HepG2 (cell line): Measurements from ENCODE around the gene SLC22A31. TPM values are rescaled to one million over a fixed set of nuclear protein-coding genes. Genes with fewer than 3 reads are reported as not detected.

Source experiments
- ARID3A ChIP-seq: IDR thresholded peaks from 2 replicates; pipeline ENCODE4 v1.6.1; 2012; ENCODE audit warnings: low read depth, low read length, improper control_type of control experiment
- ARNT2 ChIP-seq: sonication (generic); formaldehyde crosslinking; IDR thresholded peaks from 2 replicates; pipeline ENCODE4 v1.8.0; 2022; ENCODE audit warnings: mild to moderate bottlenecking, low read depth, missing genetic modification reagents, moderate library complexity
- ATF7-NPFF ChIP-seq: sonication (generic); formaldehyde crosslinking; IDR thresholded peaks from 2 replicates; pipeline ENCODE4 v1.8.1; 2023; ENCODE audit warnings: mild to moderate bottlenecking, low read depth, missing genetic modification reagents, moderate library complexity
- CHCHD3 ChIP-seq: sonication (generic); formaldehyde crosslinking; IDR thresholded peaks from 2 replicates; pipeline ENCODE4 v1.8.0; 2022; ENCODE audit warnings: mild to moderate bottlenecking, missing genetic modification reagents, moderate library complexity
- EED ChIP-seq: sonication (generic); formaldehyde crosslinking; IDR thresholded peaks from 2 replicates; pipeline ENCODE4 v1.5.0; 2020; ENCODE audit warnings: mild to moderate bottlenecking, missing genetic modification reagents
- GABPA ChIP-seq, 2 experiments: IDR thresholded peaks; 2 replicates each; pipeline ENCODE4 v1.6.1; 2011 to 2016; ENCODE audit warnings: low read depth in 2 of 2, low read length in 1 of 2, missing biosample characterization in 1 of 2, missing genetic modification characterization in 1 of 2
- GFI1 ChIP-seq: sonication (generic); formaldehyde crosslinking; IDR thresholded peaks from 2 replicates; pipeline ENCODE4 v1.5.0; 2020; ENCODE audit warnings: missing genetic modification reagents, mild to moderate bottlenecking, borderline replicate concordance
- HMGA1 ChIP-seq: sonication (generic); formaldehyde crosslinking; conservative IDR thresholded peaks from 2 replicates; pipeline ENCODE4 v1.4.0; 2020; ENCODE audit warnings: missing genetic modification reagents
- KDM6A ChIP-seq: IDR thresholded peaks from 2 replicates; pipeline ENCODE4 v1.6.1; 2016; ENCODE audit warnings: low read depth
- LCORL ChIP-seq, 2 experiments: fragments of 450-650 bp in 1 of 2; sonication (generic) in 1 of 2; formaldehyde crosslinking in 1 of 2; IDR thresholded peaks; 2 replicates each; pipeline versions ENCODE4 v1.5.0 to v1.6.1; 2017 to 2020; ENCODE audit warnings: antibody characterized with exemption in 1 of 2, missing genetic modification reagents in 1 of 2
- NRL ChIP-seq: sonication (generic); formaldehyde crosslinking; IDR thresholded peaks from 2 replicates; pipeline ENCODE4 v1.5.0; 2020; ENCODE audit warnings: missing genetic modification reagents, mild to moderate bottlenecking, moderate library complexity, borderline replicate concordance
- RNF2 ChIP-seq: fragments of 450-650 bp; conservative IDR thresholded peaks from 2 replicates; pipeline ENCODE4 v1.6.1; 2016; ENCODE audit warnings: low read depth
- STAG1 ChIP-seq: sonication (generic); formaldehyde crosslinking; IDR thresholded peaks from 2 replicates; pipeline ENCODE4 v1.4.0; 2020; ENCODE audit warnings: missing genetic modification reagents
- ZFP36L1 ChIP-seq: sonication (generic); formaldehyde crosslinking; IDR thresholded peaks from 2 replicates; pipeline ENCODE4 v1.8.0; 2022; ENCODE audit warnings: mild to moderate bottlenecking, missing genetic modification reagents, moderate library complexity
- ZFP37 ChIP-seq: sonication (generic); formaldehyde crosslinking; IDR thresholded peaks from 2 replicates; pipeline ENCODE4 v1.4.0; 2020; ENCODE audit warnings: missing genetic modification reagents, borderline replicate concordance
- ZNF180 ChIP-seq: sonication (generic); formaldehyde crosslinking; IDR thresholded peaks from 2 replicates; pipeline ENCODE4 v1.4.0; 2020; ENCODE audit warnings: low read depth, missing genetic modification reagents, borderline replicate concordance
- ZNF260 ChIP-seq: sonication (generic); formaldehyde crosslinking; IDR thresholded peaks from 2 replicates; pipeline ENCODE4 v1.4.0; 2020; ENCODE audit warnings: missing genetic modification reagents, low read depth, mild to moderate bottlenecking, borderline replicate concordance
- ZNF343 ChIP-seq: sonication (generic); formaldehyde crosslinking; IDR thresholded peaks from 2 replicates; pipeline ENCODE4 v1.4.0; 2020; ENCODE audit warnings: mild to moderate bottlenecking, missing genetic modification reagents
- ZNF484 ChIP-seq: sonication (generic); formaldehyde crosslinking; IDR thresholded peaks from 2 replicates; pipeline ENCODE4 v1.5.1; 2020; ENCODE audit warnings: mild to moderate bottlenecking, low read depth, missing genetic modification reagents, borderline replicate concordance
- ZNF503 ChIP-seq: sonication (generic); formaldehyde crosslinking; IDR thresholded peaks from 2 replicates; pipeline ENCODE4 v1.4.0; 2020; ENCODE audit warnings: missing genetic modification reagents
- ZNF580 ChIP-seq: IDR thresholded peaks from 2 replicates; pipeline ENCODE4 v1.6.1; 2016; ENCODE audit warnings: low read depth, borderline replicate concordance
- ZNF766 ChIP-seq: sonication (generic); formaldehyde crosslinking; IDR thresholded peaks from 2 replicates; pipeline ENCODE4 v1.5.0; 2020; ENCODE audit warnings: missing genetic modification reagents, borderline replicate concordance
- polyA plus RNA-seq, 8 experiments: library from polyadenylated mRNA; depleted of rRNA in 3 of 8; stranded (reverse) in 7 of 8; unstranded in 1 of 8; fragments of >200 nt; fragmentation: Illumina TruSeq in 4 of 8; extraction: Trizol in 4 of 8; gene quantifications; 2 replicates each; pipeline versions ENCODE4 v1.2.1 to v1.2.3, GENCODE V29; 2011 to 2016; ENCODE audit warnings: low read depth in 4 of 8, missing spikeins in 1 of 8, mixed read lengths in 1 of 8; ENCODE audit not compliant: insufficient read depth in 1 of 8
- total RNA-seq, 5 experiments: library from RNA; depleted of rRNA; stranded (reverse); fragments of >200 nt; fragmentation: Illumina TruSeq; extraction: Trizol; gene quantifications; 2 replicates each; pipeline ENCODE4 v1.2.3, GENCODE V29; 2016; ENCODE audit warnings: low read depth in 1 of 5
- TF ChIP-seq, protein P1 (sequence below): sonication (generic); formaldehyde crosslinking; IDR thresholded peaks from 2 replicates; pipeline ENCODE4 v1.4.0; 2020; ENCODE audit warnings: low read depth, mild to moderate bottlenecking, missing genetic modification reagents
- TF ChIP-seq, protein P2 (sequence below): sonication (generic); formaldehyde crosslinking; IDR thresholded peaks from 2 replicates; pipeline ENCODE4 v1.5.0; 2020; ENCODE audit warnings: missing genetic modification reagents

SLC22A31 gene
- total and polyA plus RNA-seq, 2 of the 13 experiments (the other 11 are each of a cell fraction or from before 2014, with no cell fraction given), result 67.3 to 83.3 TPM

- TF ChIP-seq, protein P1, sequence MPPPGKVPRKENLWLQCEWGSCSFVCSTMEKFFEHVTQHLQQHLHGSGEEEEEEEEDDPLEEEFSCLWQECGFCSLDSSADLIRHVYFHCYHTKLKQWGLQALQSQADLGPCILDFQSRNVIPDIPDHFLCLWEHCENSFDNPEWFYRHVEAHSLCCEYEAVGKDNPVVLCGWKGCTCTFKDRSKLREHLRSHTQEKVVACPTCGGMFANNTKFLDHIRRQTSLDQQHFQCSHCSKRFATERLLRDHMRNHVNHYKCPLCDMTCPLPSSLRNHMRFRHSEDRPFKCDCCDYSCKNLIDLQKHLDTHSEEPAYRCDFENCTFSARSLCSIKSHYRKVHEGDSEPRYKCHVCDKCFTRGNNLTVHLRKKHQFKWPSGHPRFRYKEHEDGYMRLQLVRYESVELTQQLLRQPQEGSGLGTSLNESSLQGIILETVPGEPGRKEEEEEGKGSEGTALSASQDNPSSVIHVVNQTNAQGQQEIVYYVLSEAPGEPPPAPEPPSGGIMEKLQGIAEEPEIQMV (CRISPR knock-in tag), result 0 out of 2 replicates have a peak, but pooled peaks have one; percentile 87
- 0 out of 2 replicates have a peak, but pooled peaks have one; percentile 45 for TF ChIP-seq CHCHD3 (CRISPR knock-in tag)
- no peak for TF ChIP-seq ZNF260
- no peak; the same call in 1 of the 2 replicates for TF ChIP-seq KDM6A (CRISPR knock-in tag)
- no peak for TF ChIP-seq ZNF766 (CRISPR knock-in tag)
- TF ChIP-seq ZNF503 (CRISPR knock-in tag), result no peak; the same call in 1 of the 2 replicates
- TF ChIP-seq ARID3A, result peak; percentile 52
- TF ChIP-seq ZFP37 (CRISPR knock-in tag), result no peak
- TF ChIP-seq RNF2, result 0 out of 2 replicates have a peak, but pooled peaks have one; percentile 29
- peak; percentile 49; the same call in 1 of the 2 replicates for TF ChIP-seq NRL (CRISPR knock-in tag)
- TF ChIP-seq GFI1, result no peak
- TF ChIP-seq, protein P2, sequence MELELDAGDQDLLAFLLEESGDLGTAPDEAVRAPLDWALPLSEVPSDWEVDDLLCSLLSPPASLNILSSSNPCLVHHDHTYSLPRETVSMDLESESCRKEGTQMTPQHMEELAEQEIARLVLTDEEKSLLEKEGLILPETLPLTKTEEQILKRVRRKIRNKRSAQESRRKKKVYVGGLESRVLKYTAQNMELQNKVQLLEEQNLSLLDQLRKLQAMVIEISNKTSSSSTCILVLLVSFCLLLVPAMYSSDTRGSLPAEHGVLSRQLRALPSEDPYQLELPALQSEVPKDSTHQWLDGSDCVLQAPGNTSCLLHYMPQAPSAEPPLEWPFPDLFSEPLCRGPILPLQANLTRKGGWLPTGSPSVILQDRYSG (CRISPR knock-in tag), result no peak
- no peak for TF ChIP-seq ZNF180 (CRISPR knock-in tag)
- peak; percentile 82 for TF ChIP-seq ZNF343 (CRISPR knock-in tag)
- TF ChIP-seq ZNF484 (CRISPR knock-in tag), result no peak
- TF ChIP-seq ZNF580 (CRISPR knock-in tag), result peak; percentile 97
- TF ChIP-seq HMGA1 (CRISPR knock-in tag), result no peak
- TF ChIP-seq ARNT2 (CRISPR knock-in tag), result peak; percentile 53; the same call in 1 of the 2 replicates
- TF ChIP-seq ZFP36L1 (CRISPR knock-in tag), result no peak
- TF ChIP-seq EED (CRISPR knock-in tag), result peak; percentile 77
- peak; percentile 99 for TF ChIP-seq STAG1 (CRISPR knock-in tag)
- no peak for TF ChIP-seq LCORL (IDR thresholded peaks at IDR 0.05)
- peak; percentile 95 for TF ChIP-seq LCORL (CRISPR knock-in tag; IDR thresholded peaks at IDR 0.05)
- no peak for TF ChIP-seq GABPA (IDR thresholded peaks at IDR 0.05; ENCODE audit: low read depth, low read length)
- TF ChIP-seq GABPA (CRISPR knock-in tag; IDR thresholded peaks at IDR 0.05; ENCODE audit: low read depth), result peak; percentile 61
- TF ChIP-seq ATF7-NPFF, result no peak
These were observed 32.9 kb downstream of the SLC22A31 start (continued) for GRCh38 chr16:89167425-89167941.
